ENCODE results near the gene GPSM1.

The GPSM1 gene

GRCh38 chr9:136375096-136375495 lies 47.8 kb downstream of the GPSM1 start:
- Histone ChIP-seq H3K27ac (ENCODE audit: low read length) (no peak overlapping the region), H3K9me3 (ENCODE audit: insufficient read depth, low read length, severe bottlenecking) (no peaks in the 10 kb centered on the region), H4K20me1 (ENCODE audit: insufficient read depth, low read length) (peaks cover 7% of the 10 kb centered on the region), H3K4me2 (ENCODE audit: insufficient read depth, low read length) (no peak overlapping the region), H3K36me3 (ENCODE audit: insufficient read depth, low read length) (peaks cover 11% of the 10 kb centered on the region; the same call in 1 of the 2 replicates), H2AFZ (ENCODE audit: low read depth, low read length) (no peak overlapping the region), H3K4me1 (ENCODE audit: insufficient read depth, low read length) (no peaks in the 10 kb centered on the region), H3K4me3 (ENCODE audit: low read depth in 1 of 2, low read length in 2 of 2) (no peak overlapping the region), H3K9ac (ENCODE audit: low read depth, low read length) (no peak overlapping the region), H3K79me2 (ENCODE audit: insufficient read depth, low read length) (no peaks in the 10 kb centered on the region), H3K27me3 (ENCODE audit: insufficient read depth, low read length, poor library complexity) (no peaks in the 10 kb centered on the region)
- ATAC-seq (ENCODE audit: insufficient read depth, low read depth): no peak
- TF ChIP-seq EZH2 (IDR thresholded peaks at IDR 0.05; ENCODE audit: borderline replicate concordance, low read depth, low read length, severe bottlenecking): no peak
- TF ChIP-seq, protein P1, sequence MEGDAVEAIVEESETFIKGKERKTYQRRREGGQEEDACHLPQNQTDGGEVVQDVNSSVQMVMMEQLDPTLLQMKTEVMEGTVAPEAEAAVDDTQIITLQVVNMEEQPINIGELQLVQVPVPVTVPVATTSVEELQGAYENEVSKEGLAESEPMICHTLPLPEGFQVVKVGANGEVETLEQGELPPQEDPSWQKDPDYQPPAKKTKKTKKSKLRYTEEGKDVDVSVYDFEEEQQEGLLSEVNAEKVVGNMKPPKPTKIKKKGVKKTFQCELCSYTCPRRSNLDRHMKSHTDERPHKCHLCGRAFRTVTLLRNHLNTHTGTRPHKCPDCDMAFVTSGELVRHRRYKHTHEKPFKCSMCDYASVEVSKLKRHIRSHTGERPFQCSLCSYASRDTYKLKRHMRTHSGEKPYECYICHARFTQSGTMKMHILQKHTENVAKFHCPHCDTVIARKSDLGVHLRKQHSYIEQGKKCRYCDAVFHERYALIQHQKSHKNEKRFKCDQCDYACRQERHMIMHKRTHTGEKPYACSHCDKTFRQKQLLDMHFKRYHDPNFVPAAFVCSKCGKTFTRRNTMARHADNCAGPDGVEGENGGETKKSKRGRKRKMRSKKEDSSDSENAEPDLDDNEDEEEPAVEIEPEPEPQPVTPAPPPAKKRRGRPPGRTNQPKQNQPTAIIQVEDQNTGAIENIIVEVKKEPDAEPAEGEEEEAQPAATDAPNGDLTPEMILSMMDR (IDR thresholded peaks at IDR 0.05; ENCODE audit: borderline replicate concordance, extremely low read depth, low read length, poor library complexity, severe bottlenecking): no peak
- DNase-seq: no peak

- H3K9ac ChIP-seq (ENCODE audit: low read depth, low read length): no peak overlapping the region
- ATAC-seq (ENCODE audit: insufficient read depth, low read depth) (no peak), DNase-seq (no peak)
- H3K36me3 ChIP-seq (ENCODE audit: insufficient read depth, low read length): peaks cover 23% of the 10 kb centered on the region
- H3K9me3 ChIP-seq (ENCODE audit: insufficient read depth, low read length, severe bottlenecking): no peaks in the 10 kb centered on the region
- H3K79me2 ChIP-seq (ENCODE audit: insufficient read depth, low read length): no peaks in the 10 kb centered on the region
- H2AFZ ChIP-seq (ENCODE audit: low read depth, low read length): no peak overlapping the region
- no peak for TF ChIP-seq EZH2 (IDR thresholded peaks at IDR 0.05; ENCODE audit: borderline replicate concordance, low read depth, low read length, severe bottlenecking)
- TF ChIP-seq, protein P1 (IDR thresholded peaks at IDR 0.05; ENCODE audit: borderline replicate concordance, extremely low read depth, low read length, poor library complexity, severe bottlenecking): no peak
- H3K4me3 ChIP-seq (ENCODE audit: low read depth in 1 of 2, low read length in 2 of 2): no peak overlapping the region
- H3K4me2 ChIP-seq (ENCODE audit: insufficient read depth, low read length): no peak overlapping the region
- no peaks in the 10 kb centered on the region for H3K27me3 ChIP-seq (ENCODE audit: insufficient read depth, low read length, poor library complexity)
- H4K20me1 ChIP-seq (ENCODE audit: insufficient read depth, low read length): peaks cover 4% of the 10 kb centered on the region
- no peak overlapping the region for H3K27ac ChIP-seq (ENCODE audit: low read length)
- no peaks in the 10 kb centered on the region for H3K4me1 ChIP-seq (ENCODE audit: insufficient read depth, low read length)
Measured at GRCh38 chr9:136376457-136376856, 49.1 kb downstream of the GPSM1 start.

GRCh38 chr9:136377341-136378169 lies 50.2 kb downstream of the GPSM1 start:
- H2AFZ ChIP-seq (ENCODE audit: low read depth, low read length): no peak overlapping the region
- no peak overlapping the region for H3K27ac ChIP-seq (ENCODE audit: low read length)
- no peak for ATAC-seq (ENCODE audit: insufficient read depth, low read depth)
- peaks cover 11% of the 10 kb centered on the region; the same call in 1 of the 2 replicates for H4K20me1 ChIP-seq (ENCODE audit: insufficient read depth, low read length)
- no peak for TF ChIP-seq EZH2 (IDR thresholded peaks at IDR 0.05; ENCODE audit: borderline replicate concordance, low read depth, low read length, severe bottlenecking)
- TF ChIP-seq, protein P1 (IDR thresholded peaks at IDR 0.05; ENCODE audit: borderline replicate concordance, extremely low read depth, low read length, poor library complexity, severe bottlenecking): no peak
- no peaks in the 10 kb centered on the region for H3K9me3 ChIP-seq (ENCODE audit: insufficient read depth, low read length, severe bottlenecking)
- H3K9ac ChIP-seq (ENCODE audit: low read depth, low read length): no peak overlapping the region
- no peak for DNase-seq
- peaks cover 33% of the 10 kb centered on the region for H3K36me3 ChIP-seq (ENCODE audit: insufficient read depth, low read length)
- no peak overlapping the region for H3K4me3 ChIP-seq (ENCODE audit: low read depth in 1 of 2, low read length in 2 of 2)
- H3K4me1 ChIP-seq (ENCODE audit: insufficient read depth, low read length): no peaks in the 10 kb centered on the region
- no peaks in the 10 kb centered on the region for H3K27me3 ChIP-seq (ENCODE audit: insufficient read depth, low read length, poor library complexity)
- H3K4me2 ChIP-seq (ENCODE audit: insufficient read depth, low read length): no peak overlapping the region
- H3K79me2 ChIP-seq (ENCODE audit: insufficient read depth, low read length): no peaks in the 10 kb centered on the region

Data from DND-41 (cell line).